AML-193 (cell line): Measurements from ENCODE around the gene ZNF385B.
A peak's percentile ranks its signal among the peaks of the same experiment; 100 is the strongest.

Experiments
- DNase-seq, 2 experiments: peaks; one replicate each; lab custom pipeline; 2025; lab: John Stamatoyannopoulos, UW

Gene ZNF385B

GRCh38 chr2:179444056-179444455, 417.4 kb downstream of the ZNF385B start:
- no peak for DNase-seq

GRCh38 chr2:179443180-179443579, 418.2 kb downstream of the ZNF385B start:
- no peak for DNase-seq

- DNase-seq = no peak
Observed at GRCh38 chr2:179442206-179442605, 419.2 kb downstream of the ZNF385B start.

GRCh38 chr2:179441551-179441950, 419.9 kb downstream of the ZNF385B start:
- DNase-seq = no peak

- peak; percentile 23 to 32 for DNase-seq
Observed at GRCh38 chr2:179440642-179441251, 420.7 kb downstream of the ZNF385B start.

- no peak for DNase-seq
Observed at GRCh38 chr2:179438654-179439053, 422.8 kb downstream of the ZNF385B start.

GRCh38 chr2:179437430-179437829, 424.0 kb downstream of the ZNF385B start:
- DNase-seq = no peak

- DNase-seq = no peak
Observed at GRCh38 chr2:179435566-179435965, 425.8 kb downstream of the ZNF385B start.

GRCh38 chr2:179435000-179435399, 426.4 kb downstream of the ZNF385B start:
- DNase-seq = no peak

GRCh38 chr2:179434357-179434756, 427.1 kb downstream of the ZNF385B start:
- no peak for DNase-seq

- no peak for DNase-seq
Observed at GRCh38 chr2:179432751-179433150, 428.7 kb downstream of the ZNF385B start.

GRCh38 chr2:179429597-179429996, 431.8 kb downstream of the ZNF385B start:
- no peak for DNase-seq

GRCh38 chr2:179429060-179429471, 432.3 kb downstream of the ZNF385B start:
- DNase-seq = no peak

GRCh38 chr2:179428649-179429048, 432.8 kb downstream of the ZNF385B start:
- DNase-seq = no peak

- DNase-seq = no peak
Observed at GRCh38 chr2:179427065-179427464, 434.3 kb downstream of the ZNF385B start.

GRCh38 chr2:179424571-179424970, 436.8 kb downstream of the ZNF385B start:
- DNase-seq = no peak

- peak; percentile 2 to 56 for DNase-seq
Observed at GRCh38 chr2:179422037-179422643, 439.3 kb downstream of the ZNF385B start.

- DNase-seq = no peak
Observed at GRCh38 chr2:179417436-179417949, 443.9 kb downstream of the ZNF385B start.

GRCh38 chr2:179412112-179412511, 449.3 kb downstream of the ZNF385B start:
- no peak for DNase-seq

GRCh38 chr2:179410552-179411356, 450.7 kb downstream of the ZNF385B start:
- DNase-seq = peak; percentile 22

GRCh38 chr2:179403624-179404023, 457.8 kb downstream of the ZNF385B start:
- DNase-seq = no peak

- no peak for DNase-seq
Observed at GRCh38 chr2:179393481-179393880, 467.9 kb downstream of the ZNF385B start.
